Measurements from ENCODE around the gene NLE1. TPM values are rescaled to one million over a fixed set of nuclear protein-coding genes. Genes with fewer than 3 reads are reported as not detected.

The NLE1 gene
- total and polyA plus RNA-seq, 2 donors from 2014 or later = 9.6 to 11.0 TPM

GRCh38 chr17:35160354-35161201, 18.5 kb upstream of the NLE1 start:
- no peak for DNase-seq
- Histone ChIP-seq H3K27me3 (ENCODE audit: control insufficient read depth, insufficient read depth, low read length) (no peaks in the 10 kb centered on the region), H3K4me3 (ENCODE audit: low read length in 3 of 3) (no peak overlapping the region), H3K4me1 (ENCODE audit: control insufficient read depth in 2 of 3, insufficient read depth in 2 of 3, low read depth in 1 of 3, low read length in 3 of 3) (no peaks in the 10 kb centered on the region), H3K36me3 (ENCODE audit: control insufficient read depth in 2 of 3, insufficient read depth in 3 of 3, low read length in 3 of 3) (no peaks in the 10 kb centered on the region), H3K27ac (ENCODE audit: low read depth in 2 of 2, low read length in 2 of 2) (no peak overlapping the region), H3K9me3 (ENCODE audit: control insufficient read depth in 2 of 3, insufficient read depth in 1 of 3, low read length in 3 of 3) (no peaks in the 10 kb centered on the region), H3K9ac (ENCODE audit: low read length in 3 of 3) (no peak overlapping the region)
- TF ChIP-seq CTCF (IDR thresholded peaks at IDR 0.05; ENCODE audit: borderline replicate concordance, extremely low read depth, insufficient read depth) = no peak
- intact Hi-C loops (cut with DNase I) = no loop called here
- no peak for FAIRE-seq

- intact Hi-C loops (cut with DNase I) = no loop called here
- FAIRE-seq (no peak), DNase-seq (no peak)
- Histone ChIP-seq H3K36me3 (ENCODE audit: control insufficient read depth in 2 of 3, insufficient read depth in 3 of 3, low read length in 3 of 3) (no peaks in the 10 kb centered on the region), H3K27me3 (ENCODE audit: control insufficient read depth, insufficient read depth, low read length) (no peaks in the 10 kb centered on the region), H3K9ac (ENCODE audit: low read length in 3 of 3) (no peak overlapping the region), H3K9me3 (ENCODE audit: control insufficient read depth in 2 of 3, insufficient read depth in 1 of 3, low read length in 3 of 3) (no peaks in the 10 kb centered on the region), H3K4me1 (ENCODE audit: control insufficient read depth in 2 of 3, insufficient read depth in 2 of 3, low read depth in 1 of 3, low read length in 3 of 3) (no peaks in the 10 kb centered on the region), H3K4me3 (ENCODE audit: low read length in 3 of 3) (no peak overlapping the region), H3K27ac (ENCODE audit: low read depth in 2 of 2, low read length in 2 of 2) (no peak overlapping the region)
- no peak for TF ChIP-seq CTCF (IDR thresholded peaks at IDR 0.05; ENCODE audit: borderline replicate concordance, extremely low read depth, insufficient read depth)
Observed at GRCh38 chr17:35159940-35160339, 17.8 kb upstream of the NLE1 start.

DNA sequence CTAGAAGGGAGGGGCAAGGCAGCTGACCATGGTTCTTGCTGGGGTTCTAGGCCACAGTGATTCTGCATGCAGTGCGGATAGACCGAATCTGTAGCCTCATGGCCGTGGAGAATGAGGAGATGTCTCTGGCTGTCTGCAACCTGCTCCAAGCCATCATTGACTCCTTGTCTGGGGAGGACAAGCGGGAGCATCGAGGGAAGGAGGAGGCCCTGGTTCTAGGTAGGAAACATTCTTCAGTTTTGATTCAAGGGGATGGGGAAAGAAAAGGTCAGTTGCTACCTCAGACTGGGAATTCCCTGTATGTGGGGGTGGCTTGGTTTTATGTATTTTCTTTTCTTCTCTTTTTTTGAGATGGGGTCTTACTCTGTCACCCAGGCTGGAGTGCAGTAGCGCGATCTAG, 13.1 kb upstream of the NLE1 start:
- Histone ChIP-seq H3K9me3 (ENCODE audit: control insufficient read depth in 2 of 3, insufficient read depth in 1 of 3, low read length in 3 of 3) (no peaks in the 10 kb centered on the region), H3K36me3 (ENCODE audit: control insufficient read depth in 2 of 3, insufficient read depth in 3 of 3, low read length in 3 of 3) (no peaks in the 10 kb centered on the region), H3K27me3 (ENCODE audit: control insufficient read depth, insufficient read depth, low read length) (no peaks in the 10 kb centered on the region), H3K27ac (ENCODE audit: low read depth in 2 of 2, low read length in 2 of 2) (no peak overlapping the region), H3K9ac (ENCODE audit: low read length in 3 of 3) (no peak overlapping the region), H3K4me1 (ENCODE audit: control insufficient read depth in 2 of 3, insufficient read depth in 2 of 3, low read depth in 1 of 3, low read length in 3 of 3) (no peaks in the 10 kb centered on the region), H3K4me3 (ENCODE audit: low read length in 3 of 3) (no peak overlapping the region)
- TF ChIP-seq CTCF (IDR thresholded peaks at IDR 0.05; ENCODE audit: borderline replicate concordance, extremely low read depth, insufficient read depth) = no peak
- intact Hi-C loops (cut with DNase I) = no loop called here
- DNase-seq (no peak), FAIRE-seq (no peak)

Measured in kidney (tissue), 14 donors.